ENCODE data around the gene KIN.

Gene KIN, protein sequence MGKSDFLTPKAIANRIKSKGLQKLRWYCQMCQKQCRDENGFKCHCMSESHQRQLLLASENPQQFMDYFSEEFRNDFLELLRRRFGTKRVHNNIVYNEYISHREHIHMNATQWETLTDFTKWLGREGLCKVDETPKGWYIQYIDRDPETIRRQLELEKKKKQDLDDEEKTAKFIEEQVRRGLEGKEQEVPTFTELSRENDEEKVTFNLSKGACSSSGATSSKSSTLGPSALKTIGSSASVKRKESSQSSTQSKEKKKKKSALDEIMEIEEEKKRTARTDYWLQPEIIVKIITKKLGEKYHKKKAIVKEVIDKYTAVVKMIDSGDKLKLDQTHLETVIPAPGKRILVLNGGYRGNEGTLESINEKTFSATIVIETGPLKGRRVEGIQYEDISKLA

GRCh38 chr10:7787857-7788638 is at the start of gene KIN, which contains the start of gene ATP5F1C:
Gene KIN, minus strand, starts transcription at chr10:7787993. Its CDS starts 60 bp downstream, at chr10:7787933.
Gene ATP5F1C, plus strand, starts transcription at chr10:7788177. Its CDS starts 31 bp downstream, at chr10:7788208.
- peak; percentile 89 to 93 for DNase-seq

DNA sequence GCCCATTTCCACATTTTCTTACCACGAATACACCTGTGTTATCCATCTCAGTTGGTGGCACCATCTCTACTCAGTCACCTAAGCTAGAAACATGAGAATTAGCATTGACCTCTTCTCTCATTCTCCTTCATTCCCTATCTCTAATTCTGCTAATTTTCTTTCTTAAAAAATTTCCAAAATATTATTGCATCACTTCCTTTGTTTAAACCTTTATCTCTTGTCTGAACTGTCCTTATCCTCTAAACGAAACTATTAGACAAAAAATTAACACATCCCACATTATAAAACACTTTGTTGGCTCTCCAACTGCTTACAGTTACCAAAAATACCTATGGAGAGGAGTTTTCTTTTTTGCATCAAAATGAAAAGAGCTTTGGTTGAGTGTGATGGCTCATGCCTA is 48.8 kb upstream of the KIN start:
- no peak for DNase-seq

DNA sequence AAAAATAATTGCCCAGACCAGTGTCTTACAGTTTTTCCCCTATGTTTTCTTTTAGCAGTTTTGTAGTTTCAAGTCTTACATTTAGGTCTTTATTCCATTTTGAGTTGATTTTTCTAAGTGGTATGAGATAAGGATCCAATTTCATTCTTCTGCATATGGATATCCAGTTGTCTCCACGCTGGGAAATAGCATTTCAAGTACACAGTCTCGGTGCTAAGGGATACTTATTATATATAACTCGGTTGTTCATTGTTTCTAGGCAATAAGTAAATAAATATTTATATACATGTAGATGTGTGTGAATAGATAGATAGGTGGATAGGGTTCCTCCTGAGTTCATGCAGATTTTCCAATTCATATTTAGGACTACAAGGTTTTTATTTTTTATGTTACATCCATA is 46.5 kb upstream of the KIN start:
- DNase-seq, result no peak

- no peak for DNase-seq
These were observed 45.4 kb upstream of the KIN start for GRCh38 chr10:7833210-7833609.

GRCh38 chr10:7832060-7832459 is 44.3 kb upstream of the KIN start:
- DNase-seq, result no peak

GRCh38 chr10:7829289-7829834 is 41.6 kb upstream of the KIN start:
- DNase-seq, result no peak

DNA sequence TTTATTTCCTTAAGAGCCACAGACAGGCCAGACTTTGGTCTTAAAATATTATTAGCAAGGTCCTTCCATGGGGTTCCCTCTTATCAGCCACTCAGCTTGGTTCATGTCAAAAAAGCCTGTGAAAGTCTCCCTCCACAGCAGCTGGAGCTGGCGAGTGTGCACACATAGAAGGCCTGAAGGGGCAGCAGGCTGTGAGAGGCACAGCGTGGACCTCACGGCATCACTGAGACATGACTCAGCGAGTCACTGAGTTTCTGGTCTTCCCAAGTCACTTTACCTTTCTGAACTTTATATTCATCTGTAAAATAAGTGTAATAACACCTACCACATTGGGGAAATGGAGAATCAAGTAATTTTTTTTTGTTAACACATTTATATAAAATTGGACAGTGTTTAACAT is 39.2 kb upstream of the KIN start:
- DNase-seq, result no peak

DNA sequence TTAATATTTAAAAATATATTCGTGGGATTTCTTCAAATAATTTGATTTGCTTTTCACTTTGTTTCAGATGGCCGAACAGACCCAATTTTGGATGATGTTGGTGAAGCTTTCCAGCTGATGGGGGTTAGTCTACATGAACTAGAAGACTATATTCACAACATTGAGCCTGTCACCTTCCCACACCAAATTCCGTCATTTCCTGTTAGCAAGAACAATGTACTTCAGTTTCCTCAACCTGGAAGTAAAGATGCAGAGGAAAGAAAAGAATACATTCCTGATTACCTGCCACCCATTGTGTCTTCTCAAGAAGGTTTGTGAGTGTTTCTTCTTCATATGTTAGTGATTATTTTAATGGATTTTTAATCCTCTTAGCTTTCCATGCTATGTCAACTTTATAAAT is 36.5 kb upstream of the KIN start:
- DNase-seq, result no peak

DNA sequence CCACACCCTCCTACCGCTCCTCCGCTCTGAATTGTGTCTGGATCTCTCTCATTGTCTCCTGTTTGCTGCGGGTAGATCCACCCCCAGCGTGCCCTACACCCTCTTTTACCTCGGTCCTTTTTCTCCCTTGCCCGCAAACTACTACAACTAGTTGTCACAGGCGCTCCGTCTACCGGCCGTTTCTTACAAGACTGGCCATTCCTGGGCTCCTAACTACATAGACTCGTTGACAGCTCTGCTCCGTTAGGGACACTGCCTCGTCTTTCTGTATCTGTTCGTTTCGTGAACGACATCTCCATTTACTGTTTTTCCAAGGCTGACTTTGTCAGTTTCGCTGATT is 31.3 kb upstream of the KIN start:
- DNase-seq, result peak in 1 of 2 experiments; percentile 18

DNA sequence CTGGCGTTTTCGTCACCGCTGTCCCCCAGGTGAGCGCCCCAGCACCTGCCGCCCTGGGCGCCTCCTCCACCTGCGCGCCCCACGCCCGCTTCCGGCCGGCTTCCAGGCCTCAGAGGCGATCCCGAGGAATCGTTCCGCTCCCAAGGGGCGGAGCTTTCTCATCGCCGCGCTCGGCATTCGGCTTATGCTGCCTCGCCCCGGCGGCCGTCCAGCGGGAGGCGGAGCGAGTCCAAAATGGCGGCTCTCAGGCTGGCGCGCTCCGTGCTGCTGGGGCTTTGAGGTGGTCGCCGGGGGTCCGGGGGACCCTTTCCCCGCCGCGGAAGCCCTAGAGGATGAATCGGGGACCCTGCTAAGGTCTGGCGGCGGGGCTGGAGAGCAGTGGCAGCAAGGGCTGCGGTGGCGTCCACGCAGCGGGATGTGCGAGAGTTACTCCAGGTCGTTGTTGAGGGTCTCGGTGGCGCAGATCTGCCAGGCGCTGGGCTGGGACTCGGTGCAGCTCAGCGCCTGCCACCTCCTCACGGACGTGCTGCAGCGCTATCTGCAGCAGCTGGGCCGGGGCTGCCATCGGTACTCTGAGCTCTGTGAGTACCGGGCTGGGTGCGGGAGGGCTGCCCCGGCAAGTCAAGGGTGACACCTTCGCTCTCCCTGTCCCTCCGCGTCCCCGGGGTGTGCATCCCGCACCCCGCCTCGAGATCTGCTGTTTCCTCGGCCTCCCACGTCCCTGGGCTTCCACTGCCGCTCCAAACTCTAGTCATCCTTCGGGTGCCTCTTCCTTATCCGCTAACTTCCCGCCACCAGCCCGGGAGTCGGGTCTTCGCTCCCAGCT is 30.7 kb upstream of the KIN start, which contains the start of gene TAF3:
TAF3 (plus strand) TSS at position 211 of the 826 bp plus-strand sequence; CDS start at position 416, 205 bp downstream.
- DNase-seq, result peak; percentile 89 to 93

DNA sequence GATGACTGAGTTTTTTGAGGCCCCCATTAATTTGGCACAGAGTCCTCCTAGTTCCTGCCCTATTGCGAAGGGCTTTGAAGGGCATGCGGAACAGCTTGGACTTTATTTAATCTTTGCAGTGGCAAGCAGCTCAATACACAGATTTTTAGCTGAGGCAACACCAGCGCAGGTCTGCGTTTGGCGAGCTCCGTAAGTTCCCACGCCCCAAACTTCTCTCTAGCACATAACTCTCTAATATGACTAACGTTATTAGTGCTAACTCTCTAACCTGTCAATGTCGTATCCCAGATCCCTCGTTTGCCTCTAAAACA is 30.1 kb upstream of the KIN start:
- no peak for DNase-seq

DNA sequence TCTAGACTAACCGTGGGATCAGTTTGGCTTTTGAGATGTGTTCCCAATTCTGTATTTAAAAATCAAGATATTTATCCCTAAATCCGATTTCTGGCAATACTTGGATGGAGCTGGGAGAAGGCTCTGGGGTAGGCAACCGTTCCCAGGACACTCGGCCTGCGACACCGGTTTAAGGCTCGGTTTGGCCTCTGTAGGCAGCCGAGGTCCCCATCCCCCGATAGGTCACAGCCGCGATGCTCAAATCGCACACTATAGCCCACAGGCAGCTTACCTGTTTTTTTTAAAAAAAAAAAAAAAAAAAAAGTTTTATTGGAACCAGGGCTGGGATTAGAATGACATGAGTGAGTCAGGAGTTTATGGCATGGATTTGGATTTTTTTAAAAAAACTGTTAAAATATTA is 29.8 kb upstream of the KIN start:
- no peak for DNase-seq

GRCh38 chr10:7813481-7813880 is 25.7 kb upstream of the KIN start:
- DNase-seq, result no peak

GRCh38 chr10:7811743-7812142 is 23.9 kb upstream of the KIN start:
- peak in 1 of 2 experiments; percentile 30 for DNase-seq

- no peak for DNase-seq
These were observed 23.2 kb upstream of the KIN start for GRCh38 chr10:7811000-7811399.

DNA sequence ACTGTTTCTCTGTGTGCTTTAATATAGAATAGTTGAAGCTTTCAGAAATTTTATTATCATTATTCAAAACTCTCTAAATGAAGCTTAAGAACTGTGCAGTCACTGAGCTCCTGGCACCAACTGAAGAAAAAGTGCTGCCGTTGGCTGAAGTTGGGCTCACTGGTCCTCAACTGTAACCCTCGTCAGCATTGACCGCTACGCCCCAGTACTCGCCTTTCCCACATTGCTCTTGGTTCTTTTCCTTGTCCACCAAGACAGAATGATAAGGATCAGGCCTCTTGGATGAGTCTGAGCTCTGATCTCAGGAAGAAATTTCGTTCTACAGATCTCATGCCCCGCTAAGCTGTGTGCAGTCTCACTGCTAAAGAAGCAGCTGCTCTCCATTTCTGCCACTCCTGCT is 22.6 kb upstream of the KIN start:
- DNase-seq, result no peak

DNA sequence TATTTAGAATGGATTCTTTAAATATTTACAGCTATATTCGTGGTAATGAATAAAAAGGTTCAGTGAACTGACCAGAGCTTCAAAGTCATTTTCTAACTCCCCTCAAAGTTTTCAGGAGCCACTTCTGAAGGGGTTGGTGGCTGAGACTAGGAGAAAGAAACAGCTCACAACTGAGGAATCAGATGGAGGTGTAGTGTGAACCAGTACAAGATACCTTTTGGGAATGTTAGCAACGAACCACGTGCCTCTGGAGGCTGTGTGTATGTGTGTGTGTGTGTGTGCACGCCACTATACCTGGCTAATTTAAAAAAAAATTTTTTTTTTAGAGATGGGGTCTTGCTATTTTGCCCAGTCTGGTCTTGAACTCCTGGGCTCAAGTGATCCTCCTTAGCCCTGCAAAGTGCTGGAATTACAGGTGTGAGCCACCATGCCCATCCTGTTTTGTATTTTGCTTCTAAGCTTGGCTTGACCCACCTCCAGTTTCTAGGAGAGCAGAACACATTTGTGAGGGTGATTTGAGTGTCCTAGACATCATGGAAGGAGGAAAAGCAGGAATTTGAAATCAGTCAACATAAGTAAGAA is 21.0 kb upstream of the KIN start:
- no peak for DNase-seq

GRCh38 chr10:7804741-7805140 is 16.9 kb upstream of the KIN start:
- no peak for DNase-seq

DNA sequence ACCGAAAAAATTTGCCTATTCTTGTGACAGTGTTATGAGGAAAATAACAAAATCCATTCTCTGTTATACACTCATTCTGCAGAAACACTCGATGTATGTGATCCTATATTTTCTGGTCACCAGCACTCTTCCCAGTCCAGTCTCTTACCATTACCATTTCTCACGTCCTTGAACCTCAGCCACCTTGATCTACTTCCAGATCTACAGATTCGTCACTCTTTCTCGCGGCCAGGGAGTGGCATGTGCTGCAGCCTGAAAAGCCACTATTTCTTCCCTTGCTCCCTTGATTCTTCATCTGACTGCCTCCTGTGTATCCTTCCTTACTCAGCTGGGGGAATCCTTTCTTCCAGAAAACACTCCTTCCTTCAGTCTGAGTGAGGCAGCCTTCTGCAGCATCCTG is 16.4 kb upstream of the KIN start:
- no peak for DNase-seq

GRCh38 chr10:7802606-7803005 is 14.8 kb upstream of the KIN start:
- no peak for DNase-seq

DNA sequence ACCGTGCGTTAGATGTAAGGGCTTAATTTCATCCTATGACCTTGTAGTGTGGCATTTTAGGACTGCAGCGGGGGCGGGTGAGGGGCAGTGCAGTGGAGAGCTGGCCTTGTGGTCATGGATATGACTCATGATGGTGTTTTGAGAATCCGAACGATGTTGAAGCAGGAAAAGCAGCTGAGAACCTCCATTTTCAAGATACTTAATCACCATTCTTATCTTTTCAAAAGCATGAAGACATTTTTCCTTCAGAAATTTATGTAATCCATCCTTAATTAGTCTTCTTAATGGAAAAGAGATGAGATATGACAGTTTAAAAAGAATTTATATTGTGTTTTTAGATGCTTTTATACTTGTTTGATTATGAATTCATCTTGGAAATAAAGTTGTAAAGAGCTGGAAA is 9.8 kb upstream of the KIN start:
- DNase-seq, result no peak

GRCh38 chr10:7795605-7796004 is 7.8 kb upstream of the KIN start:
- no peak for DNase-seq
